Stimulated activated CD4-positive, alpha-beta T cell treated with anti-CD3 and anti-CD28 coated beads, TNF-alpha, amount 100 ng/mL, for 24 hours (primary cell): Measurements from ENCODE around the gene RNU7-1.
A peak's percentile ranks its signal among the peaks of the same experiment; 100 is the strongest.

Source experiments
- DNase-seq, 3 experiments: peaks; one replicate each; pipeline ENCODE4 v3.0.0-alpha.2; 2020; ENCODE audit warnings: low read depth in 3 of 3

RNU7-1 gene

DNA sequence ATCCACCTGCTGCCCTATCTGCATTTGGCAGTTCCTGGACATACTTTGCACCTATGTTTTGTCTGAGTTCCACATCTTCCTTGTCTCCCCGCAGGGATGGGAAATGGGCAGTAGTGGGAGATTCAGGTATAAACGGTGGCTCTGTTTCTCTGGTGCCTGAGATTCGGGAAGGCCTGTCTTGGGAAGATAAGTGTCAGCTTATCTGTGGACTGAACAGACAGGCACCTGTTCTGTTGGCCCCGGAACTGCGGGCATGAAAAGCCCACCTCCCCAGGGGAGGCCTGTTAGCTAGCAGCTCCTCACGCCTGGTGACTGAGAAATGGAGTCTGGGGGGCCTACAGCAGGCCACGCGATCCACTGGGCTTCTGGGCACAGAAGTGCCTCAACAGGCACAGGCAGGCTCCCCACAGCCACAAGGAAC, 21.0 kb downstream of the RNU7-1 start:
- DNase-seq, result no peak

DNA sequence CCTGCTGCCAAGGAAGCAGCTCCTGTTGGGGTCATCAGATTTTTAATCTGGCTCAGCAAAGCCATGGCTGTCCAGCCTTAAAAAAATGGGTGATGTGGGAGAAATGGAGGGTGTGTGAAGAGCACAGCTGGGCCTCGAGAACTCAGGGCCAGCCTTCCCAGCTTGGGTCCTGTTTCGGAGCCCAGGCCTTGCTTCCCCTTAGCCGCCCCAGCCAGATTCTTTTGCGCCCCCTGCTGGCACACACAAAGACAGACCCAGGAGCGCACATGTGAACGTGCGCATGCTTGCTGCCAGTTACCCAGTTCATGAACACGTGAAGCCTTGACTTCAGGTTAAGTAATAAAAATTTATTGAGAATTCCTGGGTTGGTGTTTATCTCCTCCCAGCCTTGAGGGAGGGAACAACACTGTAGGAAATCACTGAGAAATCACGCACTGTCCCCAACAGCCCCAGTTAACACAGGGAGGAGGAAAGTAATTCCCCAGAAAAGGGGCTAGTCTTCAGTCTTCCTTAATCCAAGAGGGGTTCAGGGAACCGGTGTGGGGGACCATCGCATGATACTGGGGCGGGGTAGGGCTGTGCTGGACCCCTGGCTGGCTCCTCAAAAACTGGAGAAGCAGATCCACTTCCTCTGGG, 21.5 kb downstream of the RNU7-1 start:
- DNase-seq, result peak; percentile 81 to 83 (median 83)

DNA sequence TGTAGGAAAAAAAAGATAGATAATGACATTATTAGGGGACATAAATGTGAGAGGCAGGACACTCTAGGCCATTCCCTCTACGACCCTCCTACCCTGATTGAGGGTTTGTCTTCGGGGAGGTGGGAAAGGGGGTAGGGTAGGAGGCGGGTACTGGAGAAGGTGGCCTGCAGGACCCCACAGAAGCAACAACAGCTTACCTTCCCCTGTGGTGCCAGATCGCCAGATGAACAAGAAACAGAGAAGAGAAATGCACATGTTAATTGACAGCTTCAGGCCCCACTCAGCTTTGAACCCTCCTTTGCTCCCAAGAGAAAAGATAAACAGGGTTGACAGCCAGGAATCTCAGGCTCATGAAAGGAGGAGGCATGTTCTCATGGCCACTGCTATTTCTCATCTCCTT, 22.1 kb downstream of the RNU7-1 start:
- DNase-seq, result no peak

DNA sequence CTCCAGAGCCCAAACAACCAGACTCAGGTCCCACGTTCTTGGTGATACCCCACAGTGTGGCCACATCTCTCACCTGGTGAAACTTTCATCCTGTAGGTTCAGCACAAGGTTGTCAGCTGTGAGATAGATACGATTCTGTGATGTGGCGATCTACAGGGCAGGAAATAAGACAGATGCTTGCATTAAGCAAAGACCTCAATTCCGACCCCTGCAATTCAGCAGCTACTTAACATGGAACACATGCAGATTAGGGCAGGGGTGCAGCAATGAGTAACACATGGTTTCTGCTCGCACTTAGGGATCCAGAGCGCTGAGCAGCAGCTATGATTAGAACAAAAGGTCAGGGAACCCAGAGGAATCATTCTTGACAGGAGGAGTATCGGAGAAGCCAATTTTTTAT, 22.7 kb downstream of the RNU7-1 start:
- DNase-seq, result no peak

DNA sequence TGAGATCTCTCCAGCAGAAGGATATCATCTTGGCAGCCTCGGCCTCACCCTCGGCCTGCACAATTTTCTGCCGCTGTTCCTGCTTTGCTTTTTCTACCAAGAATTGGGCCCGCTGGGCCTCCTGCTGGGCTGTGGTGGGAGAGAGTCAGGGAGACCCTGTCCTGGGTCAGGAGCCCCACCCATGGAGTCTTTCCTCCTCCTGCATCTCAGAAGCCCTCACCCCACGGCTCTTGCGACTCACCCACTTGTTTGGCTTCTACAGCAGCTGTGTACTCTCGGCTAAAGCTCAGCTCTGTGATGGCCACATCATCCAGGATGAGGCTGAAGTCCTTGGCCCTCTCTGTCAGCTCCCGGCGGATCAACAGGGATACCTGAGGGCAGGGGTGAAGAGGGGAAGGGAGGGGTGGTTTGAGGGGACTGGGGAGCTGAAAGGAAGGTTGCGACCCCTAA, 24.1 kb downstream of the RNU7-1 start:
- DNase-seq, result no peak

DNA sequence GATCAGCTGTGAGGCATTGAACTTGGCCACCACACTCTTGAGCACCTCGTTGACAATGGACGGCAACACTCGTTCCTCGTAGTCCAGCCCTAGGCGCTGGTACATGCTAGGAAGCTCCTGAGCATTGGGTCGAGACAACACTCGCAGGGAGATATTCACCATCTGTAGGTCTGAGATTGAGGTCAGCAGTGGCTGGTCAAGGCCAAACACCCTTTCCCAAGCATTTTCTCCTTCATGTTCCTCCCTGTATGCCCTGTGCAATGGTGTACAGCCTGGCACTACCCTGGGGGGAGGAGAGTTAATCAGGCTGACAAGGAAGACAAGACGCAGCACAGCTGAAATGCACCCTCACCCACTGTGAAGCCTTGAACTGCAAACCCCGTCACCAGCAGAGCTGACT, 24.8 kb downstream of the RNU7-1 start:
- no peak for DNase-seq

DNA sequence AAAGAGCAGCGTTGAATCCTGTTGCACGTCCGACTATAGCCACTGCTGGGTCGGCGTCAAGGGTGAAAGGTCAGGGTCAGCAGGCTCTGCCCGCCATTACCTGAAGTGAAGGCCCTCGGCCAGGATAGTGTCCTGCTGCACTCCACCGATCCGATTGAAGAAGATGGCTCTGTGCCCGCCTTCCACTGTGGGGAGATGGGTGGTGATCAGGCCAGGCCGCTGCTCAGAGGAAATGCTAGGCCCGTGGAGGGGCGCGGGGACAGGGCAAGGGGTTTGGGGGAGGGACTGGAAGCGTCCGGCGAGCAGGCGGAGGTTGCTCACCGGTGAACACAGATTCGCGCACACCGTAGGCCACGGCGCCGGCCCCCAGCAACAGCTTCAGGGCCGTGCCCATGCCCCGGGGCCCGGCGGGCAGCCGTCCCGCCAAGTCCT, 26.5 kb downstream of the RNU7-1 start:
- DNase-seq, result no peak

DNA sequence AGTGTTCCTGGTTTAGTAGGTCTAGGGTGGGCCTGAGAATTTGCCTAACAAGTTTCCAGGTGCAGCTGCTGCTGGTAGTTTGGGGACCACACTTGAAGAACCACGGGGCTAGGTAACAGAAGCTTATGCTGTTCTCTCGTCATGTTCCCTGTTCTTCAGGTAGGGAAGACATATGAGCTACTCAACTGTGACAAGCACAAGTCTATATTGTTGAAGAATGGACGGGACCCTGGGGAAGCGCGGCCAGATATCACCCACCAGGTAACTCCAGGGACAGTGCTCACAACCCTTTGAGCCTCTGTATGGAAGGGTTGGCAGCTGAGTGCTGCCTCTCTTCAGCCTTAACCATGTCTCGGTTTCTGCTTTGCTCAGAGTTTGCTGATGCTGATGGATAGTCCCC, 30.6 kb downstream of the RNU7-1 start:
- no peak for DNase-seq

DNA sequence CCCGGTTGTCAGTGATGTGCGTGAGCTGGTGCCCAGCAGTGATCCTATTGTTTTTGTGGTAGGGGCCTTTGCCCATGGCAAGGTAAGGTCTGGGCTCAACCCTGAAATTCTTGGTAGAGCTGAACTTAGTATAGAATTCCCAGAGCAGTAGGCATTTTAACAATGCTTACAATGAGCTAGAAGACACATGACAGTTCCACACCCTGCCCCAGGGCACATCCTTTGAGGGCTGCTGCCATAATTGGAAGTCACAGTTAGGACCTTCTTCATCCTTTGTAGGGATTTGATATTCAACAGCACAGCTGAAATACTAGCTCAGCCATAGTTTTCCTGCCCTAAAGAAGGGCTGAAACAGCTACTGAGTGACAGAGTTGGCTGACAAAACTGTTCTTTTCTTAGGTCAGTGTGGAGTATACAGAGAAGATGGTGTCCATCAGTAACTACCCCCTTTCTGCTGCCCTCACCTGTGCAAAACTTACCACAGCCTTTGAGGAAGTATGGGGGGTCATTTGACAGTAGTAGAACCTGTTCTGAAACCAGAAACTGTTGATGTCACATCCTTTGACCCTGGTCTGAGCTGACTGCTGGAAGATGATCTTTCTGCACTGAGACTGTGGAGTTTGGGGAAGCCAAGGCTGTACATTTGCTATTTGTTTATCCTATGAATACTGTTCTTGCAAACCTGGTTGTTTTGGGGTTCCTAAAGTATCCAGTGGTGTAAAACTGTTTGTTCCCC, 31.8 kb downstream of the RNU7-1 start:
- DNase-seq, result no peak

DNA sequence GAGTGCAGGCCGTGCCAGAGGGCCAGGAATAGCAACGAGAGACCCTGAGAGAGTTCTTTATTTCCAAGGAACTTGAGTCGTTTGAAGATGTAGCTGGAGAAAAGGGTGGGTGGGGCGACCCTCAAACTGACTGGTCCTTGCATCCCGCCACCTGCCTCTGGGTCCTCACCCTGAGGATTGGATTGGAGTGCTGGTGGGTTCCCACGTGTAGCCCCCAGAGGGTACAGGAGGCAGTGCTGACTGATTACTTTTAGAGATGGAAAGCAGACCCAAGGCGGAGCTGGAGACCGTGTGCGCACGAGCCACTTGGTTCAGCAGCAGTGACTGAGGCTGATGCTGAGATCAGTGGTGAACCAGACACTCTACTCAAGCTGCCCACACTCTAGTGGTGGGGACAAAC, 34.0 kb downstream of the RNU7-1 start:
- DNase-seq, result no peak

DNA sequence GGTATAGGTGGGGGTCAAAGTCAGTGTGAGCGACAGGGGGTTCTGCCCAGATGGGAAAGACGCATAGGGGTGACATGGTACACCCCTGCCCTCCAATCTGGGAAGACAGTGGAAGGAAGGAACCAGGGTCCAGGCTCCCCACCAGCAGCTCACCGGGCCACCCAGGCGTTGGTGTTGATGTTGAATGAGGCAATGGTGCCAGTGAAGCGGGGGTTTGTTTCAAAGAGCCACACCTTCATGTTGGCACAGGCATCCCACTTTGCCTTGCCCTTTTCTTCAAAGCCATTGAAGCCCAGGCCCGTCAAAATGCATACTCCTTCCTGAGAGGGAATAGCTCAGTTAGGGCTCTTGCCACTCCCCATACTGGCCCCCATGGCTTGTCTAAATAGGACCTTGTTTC, 34.6 kb downstream of the RNU7-1 start:
- no peak for DNase-seq

DNA sequence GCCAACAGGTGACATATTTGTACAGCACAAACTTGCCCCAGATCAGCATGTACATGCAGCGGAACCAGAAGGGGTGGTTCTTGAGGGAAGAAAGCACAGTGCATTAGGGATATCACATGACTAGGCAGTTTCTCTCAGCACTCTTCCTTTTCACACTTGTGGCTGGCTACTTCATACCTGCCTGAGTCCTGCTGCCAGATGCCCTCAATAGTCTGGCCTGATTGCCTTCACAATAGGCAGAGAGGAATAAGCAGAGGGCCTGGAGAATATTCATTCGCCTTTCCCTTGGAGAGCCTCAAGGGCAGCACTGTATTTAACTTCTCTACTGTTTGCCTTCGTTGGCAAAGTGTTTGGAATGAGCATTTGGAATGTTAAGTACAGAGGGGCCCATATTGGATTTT, 35.0 kb downstream of the RNU7-1 start:
- DNase-seq, result no peak

DNA sequence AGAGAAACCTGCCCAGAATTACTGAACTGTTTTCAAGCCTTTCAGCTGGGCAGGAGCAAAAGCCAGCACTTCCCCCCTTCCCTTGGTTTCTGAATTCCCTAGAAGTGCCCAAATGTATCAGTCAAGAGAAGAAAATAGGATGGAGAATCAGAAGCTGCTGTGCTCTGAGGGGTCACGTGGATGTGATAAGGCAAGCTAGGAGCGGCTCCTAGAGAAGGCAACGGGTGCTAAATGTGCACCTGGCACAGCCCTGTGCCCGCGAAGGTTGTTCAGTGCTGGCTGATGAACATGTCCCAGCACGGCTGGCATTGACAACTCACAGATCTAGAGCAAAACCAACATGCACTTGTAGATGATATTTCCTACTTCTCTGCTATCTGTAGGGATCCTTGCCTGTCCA, 35.4 kb downstream of the RNU7-1 start:
- no peak for DNase-seq

DNA sequence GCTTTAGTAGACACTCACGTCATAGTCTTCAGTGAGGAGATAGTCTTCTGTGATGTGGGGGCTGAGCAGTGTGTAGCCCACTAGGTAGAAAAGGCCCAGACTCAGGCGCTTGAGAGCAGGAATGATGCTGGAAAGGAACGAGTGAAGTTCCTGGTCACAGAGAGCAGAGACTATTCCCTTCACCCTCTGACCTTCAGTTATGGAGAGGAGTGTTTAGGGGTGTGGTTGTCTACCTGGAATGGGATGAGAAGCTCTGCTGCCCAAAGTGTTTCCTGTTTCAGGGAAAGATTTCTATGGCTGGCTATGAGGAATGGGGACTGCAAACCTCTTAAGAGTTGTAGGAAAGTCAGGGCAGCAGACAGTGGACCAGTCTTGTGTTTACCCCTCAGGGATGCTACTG, 35.8 kb downstream of the RNU7-1 start:
- no peak for DNase-seq

DNA sequence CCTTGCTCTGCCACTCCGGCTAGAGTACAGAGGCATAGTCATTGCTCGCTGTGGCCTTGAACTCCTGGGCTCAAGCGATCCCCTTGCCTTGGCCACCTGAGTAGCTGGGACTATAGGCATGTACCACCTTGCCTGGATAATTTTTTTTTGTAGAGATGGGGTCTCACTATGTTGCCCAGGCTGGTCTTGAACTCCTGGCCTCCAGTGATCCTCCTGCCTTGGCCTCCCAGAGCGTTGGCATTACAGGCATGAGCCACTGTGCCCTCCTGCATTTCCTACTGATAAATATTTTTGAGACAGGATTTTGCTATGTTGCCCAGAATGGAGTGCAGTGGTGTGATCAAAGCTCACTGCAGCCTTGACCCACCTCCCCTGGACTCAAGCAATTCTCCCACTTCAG, 36.5 kb downstream of the RNU7-1 start:
- no peak for DNase-seq

DNA sequence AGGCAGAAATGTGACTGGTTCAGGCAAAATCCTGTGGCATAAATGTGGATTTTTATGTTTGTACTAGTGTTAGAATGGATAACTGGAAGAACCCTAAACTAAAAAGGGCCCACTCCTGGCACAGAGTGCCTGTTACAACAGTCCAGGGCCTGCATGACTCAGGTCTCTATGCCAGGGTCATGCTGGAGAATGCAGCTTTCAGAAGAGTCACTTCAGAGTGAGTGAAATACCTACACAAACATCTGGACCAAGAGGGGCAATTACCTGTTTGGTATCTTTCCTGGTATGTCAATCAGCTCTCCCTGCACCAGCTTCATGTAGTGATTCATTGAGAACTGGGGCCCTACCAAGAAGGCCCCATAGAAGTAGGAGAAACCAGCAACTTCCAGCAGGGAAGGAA, 37.1 kb downstream of the RNU7-1 start:
- DNase-seq, result no peak

DNA sequence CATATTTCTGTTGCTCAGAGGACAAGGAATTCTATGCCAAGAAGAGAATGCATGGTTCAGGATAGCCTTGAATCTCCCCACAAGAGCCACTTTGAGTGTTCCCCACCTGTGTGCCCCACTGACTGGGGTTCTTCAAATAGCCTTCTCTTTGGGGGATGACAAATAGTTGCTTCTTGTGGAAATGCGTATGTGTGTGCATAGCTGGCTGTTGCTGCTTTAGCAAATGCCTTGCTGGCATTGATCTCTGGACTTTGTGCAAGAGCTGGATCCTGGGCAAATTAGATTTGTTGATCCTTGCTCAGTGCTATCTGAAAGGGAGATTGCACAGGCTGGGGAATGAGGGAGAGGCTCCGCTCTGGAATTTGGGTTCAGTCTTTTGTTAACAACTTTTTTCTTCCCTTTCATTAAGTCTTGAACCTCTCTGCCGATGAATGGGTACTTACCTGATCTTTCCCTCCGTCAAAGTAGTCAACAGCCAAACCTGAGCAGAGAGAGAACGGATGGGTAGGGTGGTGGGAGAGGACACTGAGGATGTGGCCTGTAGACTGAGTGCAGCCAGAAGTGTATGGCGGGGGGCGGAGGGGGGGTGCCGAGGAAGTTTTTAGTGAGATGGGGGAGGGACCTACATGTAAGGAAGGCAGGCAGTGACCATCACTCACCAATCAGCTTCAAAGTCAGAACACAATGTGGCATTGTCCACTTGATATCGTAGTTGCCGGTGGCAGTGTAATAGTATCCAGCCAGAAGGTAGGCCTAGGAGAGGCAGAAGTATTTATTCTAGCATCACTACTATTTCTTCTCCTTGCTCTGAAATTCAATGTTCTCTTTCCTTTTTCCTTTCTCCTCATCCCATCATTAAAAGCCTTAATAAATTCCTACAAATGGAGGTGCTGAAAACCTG, 37.8 kb downstream of the RNU7-1 start:
- no peak for DNase-seq

DNA sequence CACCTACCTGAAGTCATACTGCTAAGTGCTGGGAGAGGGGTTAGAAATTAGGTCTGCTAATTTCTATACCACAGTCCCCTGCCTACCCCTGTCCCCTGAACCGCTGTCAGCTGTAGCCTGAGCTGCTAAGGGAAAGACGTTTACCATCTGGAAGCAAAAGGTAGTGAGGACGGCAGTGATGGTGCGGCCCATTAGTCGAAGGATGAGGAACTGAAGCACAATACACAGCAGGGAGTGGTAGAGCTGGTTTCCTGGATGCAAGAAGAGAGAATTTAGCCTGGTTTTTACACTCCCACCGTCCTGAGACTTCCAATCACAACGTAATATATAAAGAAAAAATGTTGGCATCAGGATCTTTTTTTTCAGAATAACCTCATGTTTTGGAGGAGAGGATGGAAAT, 38.9 kb downstream of the RNU7-1 start:
- DNase-seq, result no peak

DNA sequence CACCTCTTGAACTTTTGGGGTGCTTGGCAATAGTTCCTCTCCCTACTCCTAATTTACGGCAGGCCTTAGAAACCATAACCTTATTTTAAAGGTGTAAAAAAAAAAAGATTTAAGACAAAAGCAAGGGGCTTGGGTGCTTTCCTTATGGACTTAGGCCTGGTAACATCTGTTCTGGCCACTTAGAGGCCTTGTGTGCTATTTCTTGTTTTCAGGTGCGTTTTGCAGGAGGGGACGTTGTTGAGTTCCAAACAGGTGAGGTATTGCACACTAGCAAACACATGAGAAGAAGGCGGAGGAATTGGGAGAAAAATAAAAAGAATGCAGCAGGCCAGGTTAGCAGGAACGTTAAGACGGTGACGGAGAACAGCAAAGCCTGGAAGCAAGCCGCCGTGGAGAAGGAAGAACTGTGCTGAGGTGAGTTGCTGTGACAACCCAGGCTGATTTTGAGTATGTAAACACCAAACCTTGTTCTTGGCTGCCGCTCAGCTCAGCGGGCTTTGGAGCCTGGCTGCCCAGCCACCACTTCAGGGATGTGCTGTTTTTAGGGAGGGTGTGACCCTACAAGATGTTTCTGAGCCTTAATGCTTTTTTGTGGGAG, 44.4 kb downstream of the RNU7-1 start:
- no peak for DNase-seq
